H9 (cell line): ENCODE results near the gene SLC38A1. TPM values are rescaled to one million over a fixed set of nuclear protein-coding genes. Genes with fewer than 3 reads are reported as not detected.

Source experiments
- DNase-seq: peaks from one replicate; pipeline ENCODE4 v3.0.0-alpha.2; 2017
- H2AFZ ChIP-seq: one replicate; pipeline ENCODE4 v1.6.1; 2013; ENCODE audit warnings: mild to moderate bottlenecking, low read length, control low read depth, moderate library complexity
- H2AK5ac ChIP-seq: 2 replicates; pipeline ENCODE4 v1.6.1; 2013; ENCODE audit warnings: low read length, control low read depth, mixed read lengths; ENCODE audit not compliant: insufficient read length
- H2BK120ac ChIP-seq: one replicate; pipeline ENCODE4 v1.6.1; 2013; ENCODE audit warnings: low read depth, mild to moderate bottlenecking, low read length, control low read depth, inconsistent platforms; ENCODE audit not compliant: poor library complexity, severe bottlenecking
- H2BK12ac ChIP-seq: 2 replicates; pipeline ENCODE4 v1.6.1; 2013; ENCODE audit warnings: low read length, control low read depth, mixed read lengths, low read depth; ENCODE audit not compliant: insufficient read length
- H2BK15ac ChIP-seq: 2 replicates; pipeline ENCODE4 v1.6.1; 2013; ENCODE audit warnings: low read depth, low read length, control low read depth
- H2BK20ac ChIP-seq: one replicate; pipeline ENCODE4 v1.6.1; 2013; ENCODE audit warnings: low read depth, mild to moderate bottlenecking, low read length, control low read depth, inconsistent platforms; ENCODE audit not compliant: poor library complexity, severe bottlenecking
- H2BK5ac ChIP-seq: 2 replicates; pipeline ENCODE4 v1.6.1; 2013; ENCODE audit warnings: low read length, control low read depth, mixed read lengths; ENCODE audit not compliant: insufficient read length
- H3K14ac ChIP-seq: 2 replicates; pipeline ENCODE4 v1.6.1; 2013; ENCODE audit warnings: low read length, control low read depth; ENCODE audit not compliant: insufficient read depth
- H3K18ac ChIP-seq: 2 replicates; pipeline ENCODE4 v1.6.1; 2013; ENCODE audit warnings: low read depth, mild to moderate bottlenecking, mixed read lengths, low read length, control low read depth; ENCODE audit not compliant: insufficient read length
- H3K23ac ChIP-seq: 2 replicates; pipeline ENCODE4 v1.6.1; 2013; ENCODE audit warnings: low read length, control low read depth, mixed read lengths, low read depth; ENCODE audit not compliant: insufficient read length
- H3K23me2 ChIP-seq: 2 replicates; pipeline ENCODE4 v1.6.1; 2013; ENCODE audit warnings: low read depth, mild to moderate bottlenecking, mixed read lengths, low read length, control low read depth; ENCODE audit not compliant: insufficient read length, poor library complexity, severe bottlenecking
- H3K27ac ChIP-seq: 2 replicates; pipeline ENCODE4 v1.5.1; 2013; ENCODE audit warnings: low read length, control low read depth, mixed read lengths, low read depth; ENCODE audit not compliant: insufficient read length
- H3K27me3 ChIP-seq: 2 replicates; pipeline ENCODE4 v1.6.1; 2013; ENCODE audit warnings: low read length, control low read depth, inconsistent platforms; ENCODE audit not compliant: insufficient read depth
- H3K4ac ChIP-seq: 2 replicates; pipeline ENCODE4 v1.6.1; 2013; ENCODE audit warnings: low read depth, mild to moderate bottlenecking, control low read depth, inconsistent platforms, low read length, moderate library complexity
- H3K4me1 ChIP-seq: 2 replicates; pipeline ENCODE4 v1.6.1; 2013; ENCODE audit warnings: low read length, control low read depth, inconsistent platforms; ENCODE audit not compliant: insufficient read depth
- H3K4me2 ChIP-seq: 2 replicates; pipeline ENCODE4 v1.6.1; 2013; ENCODE audit warnings: low read length, control low read depth, mixed read lengths; ENCODE audit not compliant: insufficient read length, insufficient read depth
- H3K56ac ChIP-seq: 2 replicates; pipeline ENCODE4 v1.6.1; 2013; ENCODE audit warnings: low read depth, mild to moderate bottlenecking, mixed read lengths, low read length, control low read depth; ENCODE audit not compliant: insufficient read length
- H3K79me1 ChIP-seq: 2 replicates; pipeline ENCODE4 v1.6.1; 2013; ENCODE audit warnings: low read depth, mild to moderate bottlenecking, moderate library complexity, low read length, control low read depth, inconsistent platforms; ENCODE audit not compliant: insufficient read depth, poor library complexity, severe bottlenecking
- H3K79me2 ChIP-seq: 2 replicates; pipeline ENCODE4 v1.6.1; 2013; ENCODE audit warnings: low read length, control low read depth, inconsistent platforms; ENCODE audit not compliant: insufficient read depth
- H3K9ac ChIP-seq: 2 replicates; pipeline ENCODE4 v1.6.1; 2013; ENCODE audit warnings: low read length, control low read depth, mixed read lengths; ENCODE audit not compliant: insufficient read length; ENCODE audit errors: extremely low read depth
- H3K9me3 ChIP-seq: one replicate; pipeline ENCODE4 v1.6.1; 2013; ENCODE audit warnings: low read depth, low read length, inconsistent platforms; ENCODE audit not compliant: control insufficient read depth
- H3T11ph ChIP-seq: one replicate; pipeline ENCODE4 v1.6.1; 2013; ENCODE audit warnings: mild to moderate bottlenecking, low read length, control low read depth, inconsistent platforms
- H4K20me1 ChIP-seq: one replicate; pipeline ENCODE4 v1.6.1; 2013; ENCODE audit not compliant: control insufficient read depth, insufficient read length, insufficient read depth
- H4K5ac ChIP-seq: 2 replicates; pipeline ENCODE4 v1.6.1; 2013; ENCODE audit warnings: low read depth, mild to moderate bottlenecking, mixed read lengths, low read length, control low read depth; ENCODE audit not compliant: insufficient read length
- H4K8ac ChIP-seq: replicated peaks from 2 replicates; pipeline ENCODE4 v1.6.1; 2013; ENCODE audit warnings: low read length, control low read depth, mixed read lengths, low read depth; ENCODE audit not compliant: insufficient read length
- H4K91ac ChIP-seq: 2 replicates; pipeline ENCODE4 v1.6.1; 2013; ENCODE audit warnings: low read depth, mild to moderate bottlenecking, moderate library complexity, mixed read lengths, low read length, control low read depth; ENCODE audit not compliant: insufficient read length
- H3K27ac Mint-ChIP-seq, 3 experiments: 2 replicates in 2 of 3; 3 replicates in 1 of 3; pipeline ENCODE4 v1.8.0; 2020 to 2021; ENCODE audit warnings: mixed read lengths in 3 of 3, mild to moderate bottlenecking in 1 of 3, moderate library complexity in 1 of 3
- H3K27me3 Mint-ChIP-seq: 2 replicates; pipeline ENCODE4 v1.8.0; 2021; ENCODE audit warnings: low read depth, mild to moderate bottlenecking, moderate library complexity, mixed read lengths
- H3K36me3 Mint-ChIP-seq, 3 experiments: 2 replicates in 2 of 3; 3 replicates in 1 of 3; pipeline ENCODE4 v1.8.0; 2020 to 2021; ENCODE audit warnings: low read depth in 3 of 3, mixed read lengths in 3 of 3; ENCODE audit not compliant: insufficient read depth in 1 of 3
- H3K4me1 Mint-ChIP-seq, 2 experiments: 2 replicates each; pipeline ENCODE4 v1.8.0; 2020; ENCODE audit warnings: mixed read lengths in 2 of 2
- H3K4me3 Mint-ChIP-seq, 2 experiments: 2 replicates in 1 of 2; 3 replicates in 1 of 2; pipeline ENCODE4 v1.8.0; 2020 to 2021; ENCODE audit warnings: mild to moderate bottlenecking in 2 of 2, mixed read lengths in 2 of 2, moderate library complexity in 1 of 2
- H3K9me3 Mint-ChIP-seq, 2 experiments: 2 replicates in 1 of 2; 3 replicates in 1 of 2; pipeline ENCODE4 v1.8.0; 2020; ENCODE audit warnings: mild to moderate bottlenecking in 2 of 2, mixed read lengths in 2 of 2, moderate library complexity in 1 of 2
- CTCF ChIP-seq: fragments of 200-600 bp; sonication (generic); conservative IDR thresholded peaks from 3 replicates; pipeline ENCODE4 v1.8.0; 2021; ENCODE audit warnings: antibody characterized with exemption, mild to moderate bottlenecking
- WGBS: extraction: QIAGEN DNeasy Blood & Tissue Kit; methylation state at CpG from one replicate; pipeline ENCODE4 v1.1.7; 2013; ENCODE audit warnings: missing lambda C conversion rate, low lambda C conversion rate, mixed read lengths; ENCODE audit not compliant: insufficient read length; ENCODE audit errors: extremely low coverage; 5-methylcytosine and 5-hydroxymethylcytosine counted together
- total RNA-seq: library from RNA; stranded (reverse); gene quantifications from 2 replicates; pipeline ENCODE4 v1.2.1, GENCODE V29; 2021

SLC38A1 gene
- total RNA-seq, 1 experiment from 2014 or later: 216 TPM

GRCh38 chr12:46134205-46134811 lies 134.5 kb downstream of the SLC38A1 start:
- H3K79me1 ChIP-seq: no peaks in the 10 kb centered on the region
- H3K27ac Mint-ChIP-seq: no peak overlapping the region
- no peak overlapping the region for H2BK15ac ChIP-seq
- no peak overlapping the region for H3T11ph ChIP-seq
- H2BK5ac ChIP-seq: no peak overlapping the region
- H3K14ac ChIP-seq: no peak overlapping the region
- H3K23me2 ChIP-seq: no peaks in the 10 kb centered on the region
- peaks cover 3 to 4% of the 10 kb centered on the region in 2 experiments; a peak in 1 of 4 replicates for H3K4me1 Mint-ChIP-seq
- no peak overlapping the region for H2AFZ ChIP-seq
- no peaks in the 10 kb centered on the region for H3K27me3 Mint-ChIP-seq
- H3K4ac ChIP-seq: no peak overlapping the region
- no peak overlapping the region for H4K5ac ChIP-seq
- H3K18ac ChIP-seq: no peak overlapping the region
- H4K20me1 ChIP-seq: no peaks in the 10 kb centered on the region
- DNase-seq: no peak
- H4K8ac ChIP-seq: no peak overlapping the region
- H3K27ac ChIP-seq: no peak overlapping the region
- H2BK120ac ChIP-seq: no peak overlapping the region
- H4K91ac ChIP-seq: no peak overlapping the region
- no peak overlapping the region for H2AK5ac ChIP-seq
- H3K56ac ChIP-seq: no peak overlapping the region
- H3K27me3 ChIP-seq: no peaks in the 10 kb centered on the region
- no peaks in the 10 kb centered on the region for H3K4me1 ChIP-seq
- TF ChIP-seq CTCF: no peak
- H3K9me3 ChIP-seq: no peaks in the 10 kb centered on the region
- H3K4me3 Mint-ChIP-seq: no peak overlapping the region
- H3K9me3 Mint-ChIP-seq: no peaks in the 10 kb centered on the region
- no peak overlapping the region for H3K9ac ChIP-seq
- WGBS: no CpG with 5 or more reads among the region's 2 CpGs
- H3K4me2 ChIP-seq: no peak overlapping the region
- H3K23ac ChIP-seq: no peak overlapping the region
- H2BK12ac ChIP-seq: no peak overlapping the region
- no peaks in the 10 kb centered on the region for H3K79me2 ChIP-seq
- no peaks in the 10 kb centered on the region for H3K36me3 Mint-ChIP-seq
- no peak overlapping the region for H2BK20ac ChIP-seq
